NCI-H82 (cell line): ENCODE measurements around the gene ZNF77.
"Not testable (repeated sequence)": the region's sequence is repeated elsewhere in the genome, so short reads cannot be mapped to it uniquely, and the experiment has no call there.

Experiments used
- DNase-seq: peaks from one replicate; lab custom pipeline; 2025; lab: John Stamatoyannopoulos, UW

ZNF77 gene

GRCh38 chr19:2917275-2918184 is 27.2 kb downstream of the ZNF77 start:
- DNase-seq = no peak

GRCh38 chr19:2912306-2912705 is 32.5 kb downstream of the ZNF77 start:
- DNase-seq = no peak

- no peak for DNase-seq
Observed at GRCh38 chr19:2906631-2907195, 38.1 kb downstream of the ZNF77 start.

- no peak for DNase-seq
Observed at GRCh38 chr19:2905918-2906519, 38.8 kb downstream of the ZNF77 start.

- not testable (repeated sequence) for DNase-seq
Observed at GRCh38 chr19:2903326-2903725, 41.4 kb downstream of the ZNF77 start.

- DNase-seq = no peak
Observed at GRCh38 chr19:2902590-2903218, 42.1 kb downstream of the ZNF77 start.

- DNase-seq = peak; percentile 99
Observed at GRCh38 chr19:2900296-2901252, 44.2 kb downstream of the ZNF77 start, which contains the start of gene ZNF57. TSS of gene ZNF57 (plus strand) at chr19:2900928. CDS start at chr19:2901046, 118 bp downstream.

- DNase-seq = no peak
Observed at GRCh38 chr19:2896694-2897093, 48.1 kb downstream of the ZNF77 start.

GRCh38 chr19:2890531-2890930 is 54.2 kb downstream of the ZNF77 start:
- not testable (repeated sequence) for DNase-seq

- DNase-seq = no peak
Observed at GRCh38 chr19:2888731-2889224, 56.0 kb downstream of the ZNF77 start.

GRCh38 chr19:2887391-2887914 is 57.3 kb downstream of the ZNF77 start:
- DNase-seq = peak; percentile 76

- no peak for DNase-seq
Observed at GRCh38 chr19:2885736-2886135, 59.0 kb downstream of the ZNF77 start.

GRCh38 chr19:2883686-2884439 is 60.9 kb downstream of the ZNF77 start:
- no peak for DNase-seq
